Endothelial cell of umbilical vein (primary cell): ENCODE results near the gene NOXRED1. TPM values are rescaled to one million over a fixed set of nuclear protein-coding genes. Genes with fewer than 3 reads are reported as not detected.

ENCODE experiments used
- BruUV-seq: library from RNA; stranded (reverse); fragments of 400-500 nt; replicated peaks from 2 replicates; lab custom pipeline; 2021; lab: Mats Ljungman, UMichigan
- CTCF ChIA-PET: fragments of 300-600, 350-600 bp; sonication (Branson Sonifier 250); formaldehyde crosslinking; loops from one replicate; lab custom pipeline; 2021; ENCODE audit warnings: antibody characterized with exemption, inconsistent platforms; lab: Charles Lee
- POLR2A ChIA-PET: fragments of 300-600, 350-600 bp; sonication (Branson Sonifier 250); formaldehyde crosslinking; loops from one replicate; lab custom pipeline; 2021; ENCODE audit warnings: antibody characterized with exemption, inconsistent platforms; lab: Charles Lee
- DNase-seq: peaks from one replicate; pipeline ENCODE4 v3.0.0-alpha.2; 2011; ENCODE audit warnings: low read depth, low spot score
- FAIRE-seq: peaks from 2 replicates; lab custom pipeline; 2011; peaks lifted over from hg19 to GRCh38; lab: Jason Lieb, UNC
- H2AFZ ChIP-seq: 2 replicates; pipeline ENCODE4 v1.6.0; 2012; ENCODE audit warnings: low read depth, low read length, control low read depth, inconsistent platforms
- H3K27ac ChIP-seq: 2 replicates; pipeline ENCODE4 v1.5.1; 2011; ENCODE audit warnings: low read depth, mild to moderate bottlenecking, control low read depth, low read length, moderate library complexity; ENCODE audit not compliant: insufficient read depth
- H3K27me3 ChIP-seq, 2 experiments: 2 replicates each; pipeline versions ENCODE4 v1.6.0 to v1.6.1; 2011; ENCODE audit warnings: low read length in 2 of 2, mixed read lengths in 1 of 2; ENCODE audit not compliant: control insufficient read depth in 2 of 2, insufficient read depth in 2 of 2
- H3K36me3 ChIP-seq, 2 experiments: 2 replicates in 1 of 2; 3 replicates in 1 of 2; pipeline ENCODE4 v1.5.1; 2011; ENCODE audit warnings: low read length in 2 of 2, mild to moderate bottlenecking in 1 of 2, moderate library complexity in 1 of 2; ENCODE audit not compliant: control insufficient read depth in 2 of 2, insufficient read depth in 2 of 2; ENCODE audit errors: extremely low read depth in 1 of 2
- H3K4me1 ChIP-seq: 3 replicates; pipeline ENCODE4 v1.5.1; 2011; ENCODE audit warnings: mild to moderate bottlenecking, low read length; ENCODE audit not compliant: control insufficient read depth, insufficient read depth; ENCODE audit errors: extremely low read depth
- H3K4me2 ChIP-seq: 2 replicates; pipeline ENCODE4 v1.6.1; 2011; ENCODE audit warnings: low read length, control low read depth, mixed read lengths; ENCODE audit not compliant: insufficient read depth
- H3K4me3 ChIP-seq, 3 experiments: fragments of 200-600 bp in 1 of 3; sonication (generic), shearing (Covaris generic) in 1 of 3; replicated peaks in 1 of 3; 2 replicates each; pipeline ENCODE4 v1.5.1; 2011 to 2016; ENCODE audit warnings: control low read depth in 3 of 3, low read length in 3 of 3, mild to moderate bottlenecking in 2 of 3, inconsistent platforms in 1 of 3, low read depth in 1 of 3, moderate library complexity in 1 of 3; ENCODE audit not compliant: insufficient read depth in 1 of 3
- H3K79me2 ChIP-seq: 2 replicates; pipeline ENCODE4 v1.6.0; 2012; ENCODE audit warnings: low read length, inconsistent platforms; ENCODE audit not compliant: control insufficient read depth, insufficient read depth
- H3K9ac ChIP-seq: replicated peaks from 2 replicates; pipeline ENCODE3; 2011; ENCODE audit warnings: low read length, control low read depth; ENCODE audit not compliant: insufficient read depth; ENCODE audit errors: extremely low read depth
- H3K9me1 ChIP-seq: replicated peaks from 3 replicates; pipeline ENCODE4 v1.6.0; 2011; ENCODE audit warnings: mild to moderate bottlenecking, low read length; ENCODE audit not compliant: control insufficient read depth, insufficient read depth; ENCODE audit errors: extremely low read depth
- H3K9me3 ChIP-seq: replicated peaks from 2 replicates; pipeline ENCODE4 v1.5.1; 2012; ENCODE audit warnings: low read length, inconsistent platforms; ENCODE audit not compliant: control insufficient read depth, insufficient read depth
- H4K20me1 ChIP-seq: replicated peaks from 2 replicates; pipeline ENCODE3; 2011; ENCODE audit warnings: mild to moderate bottlenecking, low read length; ENCODE audit not compliant: control insufficient read depth, insufficient read depth; ENCODE audit errors: extremely low read depth
- CTCF ChIP-seq, 2 donors: IDR thresholded peaks; 1 replicate in 1 of 2; 2 replicates in 1 of 2; pipeline ENCODE4 v1.5.1; 2011; ENCODE audit warnings: low read length in 2 of 2, mild to moderate bottlenecking in 2 of 2, moderate library complexity in 2 of 2, control low read depth in 1 of 2, inconsistent platforms in 1 of 2, low read depth in 1 of 2; ENCODE audit not compliant: insufficient read depth in 1 of 2; ENCODE audit errors: extremely low read depth in 1 of 2
- EZH2 ChIP-seq: IDR thresholded peaks from 2 replicates; pipeline ENCODE4 v1.6.1; 2012; ENCODE audit warnings: borderline replicate concordance, low read depth, mild to moderate bottlenecking, moderate library complexity, low read length, inconsistent platforms; ENCODE audit not compliant: severe bottlenecking
- FOS ChIP-seq: IDR thresholded peaks from 2 replicates; pipeline ENCODE4 v1.6.1; 2011; ENCODE audit warnings: mild to moderate bottlenecking, low read length, moderate library complexity, borderline replicate concordance; ENCODE audit not compliant: insufficient read depth
- GATA2 ChIP-seq: IDR thresholded peaks from 2 replicates; pipeline ENCODE4 v1.7.0; 2011; ENCODE audit warnings: low read depth, mild to moderate bottlenecking, moderate library complexity, mixed read lengths, low read length; ENCODE audit not compliant: insufficient read length, insufficient read depth
- JUN ChIP-seq: IDR thresholded peaks from 2 replicates; pipeline ENCODE4 v1.6.1; 2011; ENCODE audit warnings: borderline replicate concordance, low read depth; ENCODE audit not compliant: insufficient read length, insufficient read depth
- MAX ChIP-seq: IDR thresholded peaks from 2 replicates; pipeline ENCODE4 v1.6.1; 2011; ENCODE audit not compliant: insufficient read depth, insufficient read length
- MYC ChIP-seq: IDR thresholded peaks from one replicate; pipeline ENCODE4 v1.6.1; 2011; ENCODE audit warnings: mild to moderate bottlenecking, low read depth, low read length
- POLR2A ChIP-seq: IDR thresholded peaks from 2 replicates; pipeline ENCODE4 v1.6.1; 2012; ENCODE audit warnings: low read depth, mild to moderate bottlenecking, control low read depth, low read length
- POLR2AphosphoS5 ChIP-seq: IDR thresholded peaks from 2 replicates; pipeline ENCODE4 v1.6.1; 2012; ENCODE audit warnings: low read depth, mild to moderate bottlenecking, control low read depth, low read length, moderate library complexity; ENCODE audit not compliant: insufficient read depth
- dilution Hi-C: fragments of 300-500 bp; cut with MboI; formaldehyde crosslinking; loops from one replicate; pipeline ENCODE4 v1.15.0; 2019; ENCODE audit warnings: low sequenced_read_pairs; ENCODE audit not compliant: extremely low pct_ligation_motif_present
- intact Hi-C: fragments of 100-400 bp; cut with micrococcal nuclease; formaldehyde crosslinking; loops from one replicate; pipeline ENCODE4 v1.10.0; 2022
- polyA plus RNA-seq, 4 experiments: library from polyadenylated mRNA; depleted of rRNA in 3 of 4; stranded (reverse) in 3 of 4; unstranded in 1 of 4; fragments of >200 nt; gene quantifications; 2 replicates each; pipeline versions ENCODE4 v1.2.1 to v1.2.3, GENCODE V29; 2011 to 2012; ENCODE audit warnings: missing spikeins in 1 of 4
- total RNA-seq: library from RNA; stranded (reverse); gene quantifications from 2 replicates; pipeline ENCODE4 v1.2.3, GENCODE V29; 2021

NOXRED1 gene
- total and polyA plus RNA-seq, 2 donors (not counting 3 experiments of a cell fraction or from before 2014, with no cell fraction given) = 0.15 to 0.33 TPM

GRCh38 chr14:77375973-77376770 is 47.2 kb downstream of the NOXRED1 start:
- intact Hi-C loops (loop anchor here (1.0 kb wide), 1 partner anchor 78 kb away; no protein-coding TSS in a partner anchor), dilution Hi-C loops (no loop called here)
- peak overlapping the region; percentile 79 for H3K9ac ChIP-seq
- TF ChIP-seq JUN = no peak
- TF ChIP-seq MYC = no peak
- TF ChIP-seq FOS = no peak
- TF ChIP-seq EZH2 = no peak
- no peak for TF ChIP-seq GATA2
- TF ChIP-seq POLR2A = no peak
- no peak for TF ChIP-seq CTCF (IDR thresholded peaks at IDR 0.05; ENCODE audit: extremely low read depth in 1 of 2, insufficient read depth in 1 of 2, low read depth in 1 of 2, low read length in 2 of 2)
- no peak for TF ChIP-seq MAX
- TF ChIP-seq POLR2AphosphoS5 = no peak
- H2AFZ ChIP-seq = peak overlapping the region; percentile 81
- H3K27me3 ChIP-seq = no peaks in the 10 kb centered on the region
- no peaks in the 10 kb centered on the region for H3K36me3 ChIP-seq
- H3K9me3 ChIP-seq = no peaks in the 10 kb centered on the region
- ChIA-PET CTCF (interaction anchor here (1.3 to 1.9 kb wide), 4 partner anchors 55 to 225 kb away, joined by 5 to 15 read pairs (median 10); partner anchors contain the start of genes GSTZ1 and POMT2), POLR2A (interaction anchor here (1.5 kb wide), 1 partner anchor 55 kb away, joined by 8 read pairs; the partner anchor contains the start of genes GSTZ1 and POMT2)
- peak overlapping the region; percentile 58 to 76 (median 69) for H3K4me3 ChIP-seq
- DNase-seq = peak; percentile 17
- H4K20me1 ChIP-seq = no peaks in the 10 kb centered on the region
- H3K79me2 ChIP-seq = peaks cover 9% of the 10 kb centered on the region
- peak overlapping the region; percentile 71 for H3K27ac ChIP-seq
- BruUV-seq = TSS peak; percentile 24
- FAIRE-seq = no peak
- no peaks in the 10 kb centered on the region for H3K9me1 ChIP-seq
- peaks cover 15% of the 10 kb centered on the region for H3K4me1 ChIP-seq
- peak overlapping the region; percentile 93 for H3K4me2 ChIP-seq
